ENCODE data around the gene SETD1A.

SETD1A gene

GRCh38 chr16:30941600-30942425 lies 15.7 kb upstream of the SETD1A start:
- no peak for TF ChIP-seq EZH2phosphoT487 (IDR thresholded peaks at IDR 0.05; ENCODE audit: low read depth)
- peak; percentile 83 for TF ChIP-seq CTCF (IDR thresholded peaks at IDR 0.05; ENCODE audit: low read depth, low read length)
- Histone ChIP-seq H4K20me1 (ENCODE audit: insufficient read depth, low read length) (no peaks in the 10 kb centered on the region), H2AFZ (ENCODE audit: low read depth, low read length) (peak overlapping the region; percentile 66; the same call in 1 of the 2 replicates), H3K4me3 (ENCODE audit: low read length) (peak overlapping the region; percentile 56), H3K4me2 (ENCODE audit: low read length) (peak overlapping the region; percentile 63), H3K79me2 (ENCODE audit: low read length) (no peaks in the 10 kb centered on the region), H3K36me3 (replicated peaks; ENCODE audit: low read depth, low read length) (peaks cover 14% of the 10 kb centered on the region), H3K4me1 (ENCODE audit: low read length) (peaks cover 9% of the 10 kb centered on the region), H3K9ac (ENCODE audit: low read length) (no peak overlapping the region), H3K27ac (ENCODE audit: low read length) (no peak overlapping the region), H3K27me3 (ENCODE audit: low read depth, low read length) (no peaks in the 10 kb centered on the region), H3K9me3 (ENCODE audit: insufficient read depth, low read length) (no peaks in the 10 kb centered on the region)

- Histone ChIP-seq H3K36me3 (replicated peaks; ENCODE audit: low read depth, low read length) (peaks cover 14% of the 10 kb centered on the region), H3K9ac (ENCODE audit: low read length) (no peak overlapping the region), H3K4me3 (ENCODE audit: low read length) (peak overlapping the region; percentile 56), H3K4me2 (ENCODE audit: low read length) (peak overlapping the region; percentile 63), H3K27me3 (ENCODE audit: low read depth, low read length) (no peaks in the 10 kb centered on the region), H3K79me2 (ENCODE audit: low read length) (no peaks in the 10 kb centered on the region), H2AFZ (ENCODE audit: low read depth, low read length) (peak overlapping the region; percentile 66; the same call in 1 of the 2 replicates), H3K9me3 (ENCODE audit: insufficient read depth, low read length) (no peaks in the 10 kb centered on the region), H4K20me1 (ENCODE audit: insufficient read depth, low read length) (no peaks in the 10 kb centered on the region), H3K4me1 (ENCODE audit: low read length) (peaks cover 9% of the 10 kb centered on the region), H3K27ac (ENCODE audit: low read length) (no peak overlapping the region)
- no peak for TF ChIP-seq CTCF (IDR thresholded peaks at IDR 0.05; ENCODE audit: low read depth, low read length)
- TF ChIP-seq EZH2phosphoT487 (IDR thresholded peaks at IDR 0.05; ENCODE audit: low read depth), result no peak
Observed at GRCh38 chr16:30942426-30942806, 15.1 kb upstream of the SETD1A start.

GRCh38 chr16:30944352-30944751 lies 13.2 kb upstream of the SETD1A start:
- no peak overlapping the region for H3K9ac ChIP-seq (ENCODE audit: low read length)
- no peaks in the 10 kb centered on the region for H4K20me1 ChIP-seq (ENCODE audit: insufficient read depth, low read length)
- H3K27ac ChIP-seq (ENCODE audit: low read length), result no peak overlapping the region
- H3K4me3 ChIP-seq (ENCODE audit: low read length), result no peak overlapping the region
- H3K4me1 ChIP-seq (ENCODE audit: low read length), result peaks cover 9% of the 10 kb centered on the region
- no peak for TF ChIP-seq CTCF (IDR thresholded peaks at IDR 0.05; ENCODE audit: low read depth, low read length)
- no peak for TF ChIP-seq EZH2phosphoT487 (IDR thresholded peaks at IDR 0.05; ENCODE audit: low read depth)
- H3K79me2 ChIP-seq (ENCODE audit: low read length), result peaks cover 4% of the 10 kb centered on the region
- no peaks in the 10 kb centered on the region for H3K27me3 ChIP-seq (ENCODE audit: low read depth, low read length)
- no peak overlapping the region for H2AFZ ChIP-seq (ENCODE audit: low read depth, low read length)
- peaks cover 14% of the 10 kb centered on the region for H3K36me3 ChIP-seq (replicated peaks; ENCODE audit: low read depth, low read length)
- no peaks in the 10 kb centered on the region for H3K9me3 ChIP-seq (ENCODE audit: insufficient read depth, low read length)
- no peak overlapping the region for H3K4me2 ChIP-seq (ENCODE audit: low read length)

- H4K20me1 ChIP-seq (ENCODE audit: insufficient read depth, low read length), result peaks cover 8% of the 10 kb centered on the region; the same call in 1 of the 2 replicates
- H3K27ac ChIP-seq (ENCODE audit: low read length), result no peak overlapping the region
- no peak overlapping the region for H2AFZ ChIP-seq (ENCODE audit: low read depth, low read length)
- no peaks in the 10 kb centered on the region for H3K9me3 ChIP-seq (ENCODE audit: insufficient read depth, low read length)
- H3K4me1 ChIP-seq (ENCODE audit: low read length), result peaks cover 13% of the 10 kb centered on the region
- no peak overlapping the region for H3K4me2 ChIP-seq (ENCODE audit: low read length)
- H3K36me3 ChIP-seq (replicated peaks; ENCODE audit: low read depth, low read length), result peaks cover 19% of the 10 kb centered on the region
- H3K9ac ChIP-seq (ENCODE audit: low read length), result no peak overlapping the region
- H3K79me2 ChIP-seq (ENCODE audit: low read length), result peaks cover 23% of the 10 kb centered on the region
- H3K27me3 ChIP-seq (ENCODE audit: low read depth, low read length), result no peaks in the 10 kb centered on the region
- H3K4me3 ChIP-seq (ENCODE audit: low read length), result no peak overlapping the region
- TF ChIP-seq EZH2phosphoT487 (IDR thresholded peaks at IDR 0.05; ENCODE audit: low read depth) (no peak), CTCF (IDR thresholded peaks at IDR 0.05; ENCODE audit: low read depth, low read length) (no peak)
Observed at GRCh38 chr16:30946671-30947540, 10.6 kb upstream of the SETD1A start.
